GM19043 (cell line): ENCODE measurements around the gene CDC42BPA.
"Not testable (repeated sequence)": the region's sequence is repeated elsewhere in the genome, so short reads cannot be mapped to it uniquely, and the experiment has no call there.

ENCODE experiments used
- ATAC-seq: cut with Tn5 transposase; IDR thresholded peaks from one replicate; pipeline ENCODE4 v1.9.1; 2021; ENCODE audit warnings: low read depth; ENCODE audit not compliant: unreplicated experiment

Gene CDC42BPA

GRCh38 chr1:227004796-227005195 lies 313.5 kb downstream of the CDC42BPA start:
- ATAC-seq, result no peak

- ATAC-seq, result no peak
These were observed 315.1 kb downstream of the CDC42BPA start for GRCh38 chr1:227003165-227003564.

- no peak for ATAC-seq
These were observed 315.7 kb downstream of the CDC42BPA start for GRCh38 chr1:227002531-227003049.

GRCh38 chr1:226999579-226999978 lies 318.7 kb downstream of the CDC42BPA start:
- ATAC-seq, result not testable (repeated sequence)

DNA sequence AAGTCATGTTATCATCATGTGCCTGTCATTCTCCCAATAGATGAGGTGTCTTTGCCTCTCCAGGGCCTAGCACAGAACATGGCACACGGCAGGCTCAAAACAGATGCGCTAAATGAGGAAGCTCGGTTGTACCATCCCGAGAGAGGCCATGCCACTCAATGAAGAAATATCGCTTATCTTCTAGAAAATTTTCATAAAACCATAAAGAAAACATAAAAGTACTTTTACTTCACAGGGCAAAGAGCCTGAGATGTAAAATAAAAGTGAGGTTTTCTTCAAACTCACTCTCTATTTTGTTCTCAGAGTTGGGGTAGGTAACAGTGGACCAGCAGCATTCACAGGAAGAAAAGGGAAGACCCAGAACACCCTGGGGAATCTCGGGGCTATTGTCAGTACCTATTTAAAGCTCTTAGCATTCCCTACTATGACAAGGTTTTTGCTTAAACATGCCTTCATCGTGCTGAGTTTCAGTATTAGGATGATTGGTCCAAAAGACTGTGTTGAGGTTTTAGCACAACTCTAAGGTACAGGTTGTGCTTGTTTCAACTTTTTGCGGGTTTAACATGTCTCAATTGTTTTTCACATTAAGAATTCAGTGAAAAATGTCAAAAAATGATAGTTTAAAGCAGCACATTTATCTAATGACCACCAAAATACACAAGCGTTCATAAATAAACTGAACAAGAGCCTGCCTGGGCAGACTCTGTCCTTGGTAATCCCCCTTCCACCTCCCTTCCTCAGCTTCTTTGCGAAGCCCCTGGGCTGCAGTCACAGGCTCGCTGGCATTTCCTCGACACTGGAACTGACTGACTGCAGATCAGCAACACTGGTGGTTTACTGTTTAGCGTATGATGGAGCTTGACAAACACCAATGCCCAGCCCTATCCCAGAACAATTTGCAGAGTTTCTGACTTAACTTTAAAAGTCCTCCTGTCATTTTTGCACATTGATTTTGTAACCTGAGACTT lies 322.6 kb downstream of the CDC42BPA start:
- peak; percentile 90 for ATAC-seq

- peak; percentile 3 for ATAC-seq
These were observed 323.5 kb downstream of the CDC42BPA start for GRCh38 chr1:226994586-226995364.

DNA sequence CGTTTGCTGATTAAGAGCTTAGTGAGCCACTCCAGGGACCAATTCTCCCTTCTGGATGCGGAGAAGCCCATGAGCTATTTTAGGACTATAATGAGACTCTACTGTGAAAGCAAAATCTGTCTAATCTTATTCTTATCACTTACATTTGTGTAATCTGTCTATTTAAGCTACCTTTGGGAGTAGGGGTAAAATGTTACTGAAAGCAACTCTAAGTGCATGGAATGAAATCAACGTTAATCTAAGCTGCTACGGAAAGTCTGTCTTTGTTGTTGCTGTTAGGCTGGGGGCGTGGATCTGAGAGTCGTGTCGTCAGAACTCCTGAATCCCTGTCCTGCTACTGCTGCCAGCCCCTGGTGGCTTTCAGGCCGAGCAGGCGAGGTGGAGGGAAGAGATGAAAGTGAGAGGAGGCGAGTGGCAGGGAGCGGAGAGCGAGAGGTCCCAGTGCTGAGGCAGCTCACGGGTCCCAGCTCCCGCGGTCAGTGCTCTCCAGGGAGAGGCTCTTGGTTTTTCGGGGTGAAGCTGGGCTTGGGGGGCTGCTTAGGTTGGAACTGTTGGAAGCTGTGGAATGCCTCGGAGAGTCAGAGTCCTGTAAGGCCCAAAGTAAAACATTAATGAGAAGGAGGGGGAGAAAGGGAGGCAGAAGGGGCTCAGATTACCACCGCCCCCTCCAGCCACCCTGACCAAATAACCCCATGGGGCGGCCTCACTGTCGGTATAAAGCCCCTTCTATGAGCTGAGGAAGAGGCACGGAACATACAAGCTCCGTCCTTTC lies 324.3 kb downstream of the CDC42BPA start:
- no peak for ATAC-seq

DNA sequence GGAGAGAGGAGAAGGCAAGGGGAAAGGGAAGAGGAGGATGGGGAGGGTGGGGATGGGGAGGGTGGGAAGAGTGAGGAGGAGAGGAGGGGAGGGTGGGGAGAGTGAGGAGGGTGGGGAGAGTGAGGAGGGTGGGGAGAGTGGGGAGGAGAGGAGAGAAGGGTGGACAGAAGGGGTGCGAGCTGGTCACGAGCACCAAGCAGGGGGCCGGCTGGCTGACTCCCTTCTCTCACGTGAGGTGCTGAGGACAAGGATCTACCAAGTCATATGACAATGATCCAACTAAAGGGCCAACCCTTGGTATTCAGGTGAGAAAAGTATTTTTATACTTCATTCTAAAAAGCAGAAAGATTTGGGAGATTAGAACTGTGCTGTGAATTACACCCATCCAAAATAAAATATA lies 326.4 kb downstream of the CDC42BPA start:
- no peak for ATAC-seq

DNA sequence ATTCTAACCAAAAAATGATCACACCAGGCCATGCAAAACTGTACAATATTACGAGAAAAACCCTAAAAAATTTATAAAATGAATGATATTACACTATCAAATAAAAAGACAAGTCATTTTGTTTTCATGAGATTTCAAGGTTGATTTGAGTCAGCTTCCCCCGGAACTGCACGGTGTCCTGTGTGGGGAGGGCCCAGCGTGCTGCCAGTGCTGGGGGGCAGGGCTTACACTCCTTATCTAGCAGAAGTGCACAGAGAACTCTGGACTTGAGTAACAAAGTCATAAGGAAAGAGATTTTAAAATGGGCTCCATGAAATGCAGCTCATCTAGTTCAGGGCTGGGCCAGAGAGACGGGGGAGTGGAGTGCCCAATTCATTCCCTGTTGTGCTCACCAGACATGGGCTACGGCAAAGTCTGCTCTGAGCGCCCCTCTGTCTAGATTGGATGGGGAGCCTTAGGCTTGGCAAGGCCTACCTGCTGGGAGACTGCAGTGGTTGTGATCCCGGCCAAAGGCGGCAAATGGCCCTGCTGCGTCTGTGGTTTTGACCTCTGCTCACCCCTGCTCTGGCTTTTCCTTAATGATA lies 328.1 kb downstream of the CDC42BPA start:
- peak; percentile 67 for ATAC-seq

GRCh38 chr1:226989085-226989920 lies 329.0 kb downstream of the CDC42BPA start:
- ATAC-seq, result no peak

GRCh38 chr1:226988334-226988666 lies 330.0 kb downstream of the CDC42BPA start:
- no peak for ATAC-seq

- no peak for ATAC-seq
These were observed 330.5 kb downstream of the CDC42BPA start for GRCh38 chr1:226987623-226988333.

- no peak for ATAC-seq
These were observed 331.1 kb downstream of the CDC42BPA start for GRCh38 chr1:226987179-226987536.

GRCh38 chr1:226986496-226987178 lies 331.7 kb downstream of the CDC42BPA start:
- ATAC-seq, result no peak

- no peak for ATAC-seq
These were observed 332.3 kb downstream of the CDC42BPA start for GRCh38 chr1:226985839-226986463.

DNA sequence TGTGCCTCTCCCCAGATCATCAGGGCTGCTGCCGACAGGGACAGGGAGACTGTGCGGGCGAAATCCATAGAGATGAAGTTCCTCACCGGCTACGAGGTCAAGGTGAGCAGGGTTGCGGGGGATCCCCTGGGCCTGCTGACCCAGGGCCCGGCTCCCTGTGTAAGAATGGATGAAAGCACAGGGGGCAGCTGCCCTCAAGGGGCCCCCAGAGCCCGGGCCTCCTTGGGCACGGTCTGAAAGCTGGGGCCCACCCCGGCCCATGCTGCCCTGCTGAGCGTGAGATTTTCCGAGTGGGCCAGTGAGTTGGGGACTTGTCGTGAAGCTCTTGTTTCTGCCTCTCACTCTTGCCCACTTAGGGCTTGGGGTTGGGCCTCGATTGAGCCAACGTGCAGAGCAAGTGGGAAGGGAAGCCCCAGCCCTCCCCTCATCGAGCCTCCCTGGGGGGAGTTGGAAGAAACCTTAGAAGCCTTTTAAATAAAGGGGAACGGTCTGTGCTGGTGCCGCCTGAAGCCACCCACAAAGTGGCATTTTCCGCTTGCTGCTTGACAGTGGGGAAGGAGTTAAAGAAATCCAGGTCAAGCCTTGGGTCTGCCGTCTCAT lies 333.0 kb downstream of the CDC42BPA start:
- no peak for ATAC-seq

DNA sequence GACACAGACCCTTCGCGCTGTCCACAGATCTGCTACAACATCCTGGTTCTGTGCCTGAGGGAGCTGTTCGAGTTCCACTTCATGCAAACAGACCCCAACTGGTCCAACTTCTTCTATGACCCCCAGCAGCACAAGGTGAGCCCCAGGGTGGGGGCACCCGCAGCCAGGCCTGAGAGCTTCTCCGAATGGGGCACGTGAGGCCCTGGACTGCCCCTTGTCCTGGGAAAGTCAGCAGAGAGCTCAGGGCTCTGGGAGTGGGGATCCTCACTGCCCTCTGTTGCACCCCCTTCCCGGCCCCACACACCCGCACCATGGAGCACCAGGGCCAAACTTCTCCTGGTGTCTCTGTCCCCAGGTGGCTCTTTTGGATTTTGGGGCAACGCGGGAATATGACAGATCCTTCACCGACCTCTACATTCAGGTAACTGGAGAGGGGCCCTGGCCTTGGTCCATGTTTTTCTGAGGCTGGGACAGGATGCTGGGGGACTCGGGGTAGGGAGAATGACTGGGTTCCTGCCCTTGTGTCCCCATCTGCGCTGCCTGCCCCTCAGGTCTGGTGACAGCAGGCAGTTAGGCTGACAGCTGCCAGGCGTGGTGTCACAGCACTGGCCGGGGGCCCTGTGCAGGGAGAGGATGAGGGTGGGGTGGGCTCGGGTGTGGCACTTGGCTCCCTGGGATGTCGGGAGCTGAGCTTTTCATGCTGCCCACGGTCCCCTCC lies 333.6 kb downstream of the CDC42BPA start:
- ATAC-seq, result no peak
